Thoracic aorta (tissue), 2 donors: ENCODE results near the gene CERS5. TPM values are rescaled to one million over a fixed set of nuclear protein-coding genes. Genes with fewer than 3 reads are reported as not detected.
A peak's percentile ranks its signal among the peaks of the same experiment; 100 is the strongest.

Experiments used
- ATAC-seq: fragments of 150-250 bp; one replicate; pipeline ENCODE4 v1.8.0; 2017; ENCODE audit warnings: low read depth; ENCODE audit not compliant: insufficient number of reproducible peaks, low FRiP score
- DNase-seq: peaks from one replicate; pipeline ENCODE4 v3.0.0-alpha.2; 2020; ENCODE audit warnings: low spot score
- H3K27ac ChIP-seq, 2 donors: fragments of 200-600 bp; sonication (generic); 1 replicate in 1 of 2; 2 replicates in 1 of 2; pipeline ENCODE4 v1.5.1; 2016; ENCODE audit warnings: mild to moderate bottlenecking in 2 of 2, moderate library complexity in 2 of 2
- H3K27me3 ChIP-seq: fragments of 200-600 bp; sonication (generic); replicated peaks from 2 replicates; pipeline ENCODE4 v1.6.0; 2016; ENCODE audit warnings: mild to moderate bottlenecking; ENCODE audit not compliant: insufficient read depth
- H3K36me3 ChIP-seq: fragments of 200-600 bp; sonication (generic); one replicate; pipeline ENCODE4 v1.5.1; 2016
- H3K4me1 ChIP-seq, 2 donors: fragments of 200-600 bp; sonication (generic); 1 replicate in 1 of 2; 2 replicates in 1 of 2; pipeline versions ENCODE4 v1.5.1 to v1.6.0; 2016; ENCODE audit warnings: low read depth in 2 of 2, mild to moderate bottlenecking in 1 of 2; ENCODE audit not compliant: control insufficient read depth in 1 of 2
- H3K4me3 ChIP-seq: fragments of 200-600 bp; sonication (generic); 2 replicates; pipeline ENCODE4 v1.5.1; 2016; ENCODE audit warnings: mild to moderate bottlenecking
- H3K9me3 ChIP-seq: fragments of 200-600 bp; sonication (generic); 2 replicates; pipeline ENCODE4 v1.5.1; 2016
- CTCF ChIP-seq: fragments of 200-600 bp; sonication (generic); IDR thresholded peaks from one replicate; pipeline ENCODE4 v1.5.1; 2019; ENCODE audit warnings: antibody characterized with exemption
- total RNA-seq, 2 donors: library from RNA; depleted of rRNA; stranded (reverse); fragments of >200 nt; gene quantifications; one replicate each; pipeline versions ENCODE4 v1.1.0 to v1.2.3, GENCODE V29; 2016

Gene CERS5
- total RNA-seq, 2 donors from 2014 or later: 34.6 to 73.5 TPM

GRCh38 chr12:50187084-50187900 is 20.1 kb upstream of the CERS5 start:
- Histone ChIP-seq H3K27ac (peak overlapping the region; percentile 74 to 88), H3K4me3 (no peak overlapping the region), H3K36me3 (peaks cover 3% of the 10 kb centered on the region), H3K4me1 (peaks cover 39 to 62% of the 10 kb centered on the region in 2 donors), H3K27me3 (no peaks in the 10 kb centered on the region), H3K9me3 (no peaks in the 10 kb centered on the region)
- no peak for TF ChIP-seq CTCF
- DNase-seq (no peak), ATAC-seq (no peak)

GRCh38 chr12:50186681-50187080 is 19.5 kb upstream of the CERS5 start:
- no peak for DNase-seq
- no peak for TF ChIP-seq CTCF
- peaks cover 5% of the 10 kb centered on the region for H3K36me3 ChIP-seq
- ATAC-seq: no peak
- no peaks in the 10 kb centered on the region for H3K27me3 ChIP-seq
- peaks cover 39 to 62% of the 10 kb centered on the region in 2 donors for H3K4me1 ChIP-seq
- H3K27ac ChIP-seq: peak overlapping the region; percentile 74 to 88
- no peak overlapping the region for H3K4me3 ChIP-seq
- H3K9me3 ChIP-seq: no peaks in the 10 kb centered on the region

- Histone ChIP-seq H3K4me1 (peaks cover 39 to 62% of the 10 kb centered on the region in 2 donors), H3K4me3 (no peak overlapping the region), H3K9me3 (no peaks in the 10 kb centered on the region), H3K27me3 (no peaks in the 10 kb centered on the region), H3K36me3 (peaks cover 8% of the 10 kb centered on the region), H3K27ac (peak overlapping the region; percentile 74 to 88)
- TF ChIP-seq CTCF: no peak
- ATAC-seq: no peak
- no peak for DNase-seq
Observed at GRCh38 chr12:50185970-50186663, 18.9 kb upstream of the CERS5 start.

- Histone ChIP-seq H3K27ac (peak overlapping the region; percentile 74 to 88), H3K36me3 (peaks cover 11% of the 10 kb centered on the region), H3K4me1 (peaks cover 39 to 62% of the 10 kb centered on the region in 2 donors), H3K4me3 (no peak overlapping the region), H3K27me3 (no peaks in the 10 kb centered on the region), H3K9me3 (no peaks in the 10 kb centered on the region)
- DNase-seq (no peak), ATAC-seq (no peak)
- TF ChIP-seq CTCF: no peak
Observed at GRCh38 chr12:50185301-50185895, 18.2 kb upstream of the CERS5 start.

GRCh38 chr12:50184261-50184660 is 17.1 kb upstream of the CERS5 start:
- Histone ChIP-seq H3K4me1 (peaks cover 36 to 59% of the 10 kb centered on the region in 2 donors), H3K9me3 (no peaks in the 10 kb centered on the region), H3K4me3 (no peak overlapping the region), H3K36me3 (peaks cover 21% of the 10 kb centered on the region), H3K27me3 (no peaks in the 10 kb centered on the region), H3K27ac (peak overlapping the region; percentile 34 to 88)
- DNase-seq (no peak), ATAC-seq (no peak)
- no peak for TF ChIP-seq CTCF
